GM21528 (cell line): Measurements from ENCODE around the gene DMRTC2.

Source experiments
- ATAC-seq: cut with Tn5 transposase; IDR thresholded peaks from one replicate; pipeline ENCODE4 v1.9.1; 2021; ENCODE audit warnings: mild to moderate bottlenecking, moderate library complexity; ENCODE audit not compliant: unreplicated experiment, low FRiP score

The DMRTC2 gene

GRCh38 chr19:41887711-41888382 lies 43.0 kb downstream of the DMRTC2 start:
- ATAC-seq = no peak

GRCh38 chr19:41888926-41889325 lies 44.1 kb downstream of the DMRTC2 start:
- no peak for ATAC-seq

- ATAC-seq = no peak
These were observed 45.1 kb downstream of the DMRTC2 start for GRCh38 chr19:41889896-41890295.

- ATAC-seq = no peak
These were observed 46.1 kb downstream of the DMRTC2 start for GRCh38 chr19:41890936-41891335.

GRCh38 chr19:41892173-41892902 lies 47.5 kb downstream of the DMRTC2 start:
- ATAC-seq = no peak

GRCh38 chr19:41893899-41894298 lies 49.1 kb downstream of the DMRTC2 start:
- ATAC-seq = no peak

- ATAC-seq = no peak
These were observed 49.5 kb downstream of the DMRTC2 start for GRCh38 chr19:41894350-41894749.

GRCh38 chr19:41895745-41896580 lies 51.1 kb downstream of the DMRTC2 start:
- no peak for ATAC-seq

- no peak for ATAC-seq
These were observed 51.7 kb downstream of the DMRTC2 start for GRCh38 chr19:41896581-41896942.

GRCh38 chr19:41897181-41897580 lies 52.3 kb downstream of the DMRTC2 start:
- ATAC-seq = no peak

- no peak for ATAC-seq
These were observed 53.0 kb downstream of the DMRTC2 start for GRCh38 chr19:41897820-41898219.

- no peak for ATAC-seq
These were observed 53.4 kb downstream of the DMRTC2 start for GRCh38 chr19:41898235-41898634.
